ENCODE data around the gene ATF3.

The ATF3 gene

DNA sequence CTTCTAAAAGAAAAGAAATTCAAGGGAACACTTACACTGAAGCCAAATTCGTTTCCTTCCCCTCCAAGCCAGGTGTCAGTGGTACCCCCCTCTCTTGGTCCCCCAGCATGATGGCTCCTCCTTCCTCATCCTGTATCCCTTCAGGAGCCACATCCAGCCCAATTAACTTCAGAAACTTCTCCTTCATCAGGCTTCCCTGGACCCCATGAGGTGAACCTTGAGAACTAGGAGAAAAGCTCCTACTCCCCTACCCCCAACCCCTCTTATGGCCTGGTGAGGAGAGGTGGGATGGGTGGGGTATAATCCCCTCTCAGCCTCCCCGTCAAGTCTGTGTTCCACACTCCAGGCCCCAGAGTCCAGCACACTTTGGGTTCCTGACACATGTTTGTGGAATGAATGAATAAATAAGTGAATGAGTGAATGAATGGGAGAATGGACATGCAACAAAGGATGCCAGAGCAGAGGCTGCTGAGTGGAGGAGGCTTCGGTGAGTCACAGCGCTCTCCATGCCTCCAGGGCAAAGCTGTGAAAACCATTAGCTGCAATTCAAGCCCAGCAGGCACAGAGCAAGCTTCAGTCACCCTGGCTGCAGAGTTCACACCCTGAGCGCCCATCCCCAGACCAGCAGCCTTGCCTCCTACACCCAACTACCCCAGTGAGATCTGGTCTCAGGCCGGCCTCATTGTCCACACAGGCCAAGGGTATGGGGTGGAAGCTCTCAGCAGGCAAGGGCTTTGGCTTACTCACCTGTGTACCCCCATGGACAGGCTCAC, 47.3 kb downstream of the ATF3 start:
- no peak for DNase-seq

DNA sequence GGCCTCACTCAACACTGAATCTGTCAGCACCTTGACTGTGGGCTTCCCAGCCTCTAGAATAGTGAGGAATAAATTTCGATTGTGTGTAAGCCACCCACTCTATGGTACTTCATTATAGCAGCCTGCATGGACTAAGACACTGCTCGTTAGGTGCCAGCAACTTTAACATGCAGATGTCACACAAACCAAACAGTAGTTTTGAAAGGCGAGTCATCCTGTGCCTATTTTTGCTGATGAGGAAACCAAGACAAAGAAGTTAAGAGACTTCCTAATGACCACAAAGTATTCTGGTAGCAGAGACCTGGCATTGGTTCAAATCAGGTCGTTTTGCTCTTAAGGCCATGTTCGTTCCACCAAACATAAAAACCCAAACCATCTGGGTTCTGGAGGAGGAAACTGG, 48.2 kb downstream of the ATF3 start:
- no peak for DNase-seq

DNA sequence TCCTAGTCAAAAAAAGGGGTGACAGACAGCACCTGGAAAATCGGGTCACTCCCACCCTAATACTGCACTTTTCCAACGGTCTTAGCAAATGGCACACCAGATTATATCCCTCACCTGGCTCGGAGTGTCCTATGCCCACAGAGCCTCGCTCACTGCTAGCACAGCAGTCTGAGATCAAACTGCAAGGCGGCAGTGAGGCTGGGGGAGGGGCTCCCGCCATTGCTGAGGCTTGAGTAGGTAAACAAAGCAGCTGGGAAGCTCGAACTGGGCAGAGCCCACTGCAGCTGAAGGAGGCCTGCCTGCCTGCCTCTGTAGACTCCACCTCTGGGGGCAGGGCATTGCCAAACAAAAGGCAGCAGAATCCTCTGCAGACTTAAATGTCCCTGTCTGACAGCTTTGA, 49.7 kb downstream of the ATF3 start:
- peak; percentile 23 for DNase-seq

DNA sequence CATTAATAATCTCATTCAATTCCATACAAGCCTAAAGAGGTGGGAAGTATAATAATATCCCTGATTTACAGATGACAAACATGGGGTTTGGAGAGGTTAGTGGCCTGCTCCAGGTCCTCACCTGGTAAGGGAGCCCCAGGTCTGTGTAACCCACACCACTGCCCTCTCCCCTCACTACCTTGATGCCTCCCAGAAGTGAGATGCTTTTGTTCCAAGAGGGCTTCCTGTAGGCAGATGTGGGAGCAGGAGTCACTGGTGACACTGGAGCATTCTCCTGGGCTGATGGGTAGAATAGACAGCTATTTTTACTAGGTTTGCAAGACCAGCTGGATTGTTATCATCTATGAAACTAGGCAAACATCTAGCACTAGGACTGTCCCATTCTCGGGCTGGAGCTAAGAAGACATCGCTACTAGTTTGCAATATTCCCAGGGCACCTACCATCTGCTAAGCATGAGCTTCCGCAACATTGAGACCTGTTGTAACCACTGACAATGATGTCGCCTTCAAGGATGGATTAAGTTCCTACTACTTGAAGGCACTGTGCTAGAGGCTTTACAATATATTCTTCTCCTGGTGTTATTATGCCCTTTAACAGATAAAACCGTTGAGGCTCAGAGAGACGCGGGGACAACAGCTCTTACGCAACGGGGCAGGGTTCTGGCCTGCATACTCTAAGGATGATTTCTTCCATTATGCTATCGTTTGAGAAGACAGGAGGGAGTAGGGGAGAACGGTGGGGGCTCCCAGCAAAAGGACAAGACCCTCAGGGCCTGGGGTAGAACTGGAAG, 56.0 kb downstream of the ATF3 start:
- DNase-seq, result peak; percentile 33

DNA sequence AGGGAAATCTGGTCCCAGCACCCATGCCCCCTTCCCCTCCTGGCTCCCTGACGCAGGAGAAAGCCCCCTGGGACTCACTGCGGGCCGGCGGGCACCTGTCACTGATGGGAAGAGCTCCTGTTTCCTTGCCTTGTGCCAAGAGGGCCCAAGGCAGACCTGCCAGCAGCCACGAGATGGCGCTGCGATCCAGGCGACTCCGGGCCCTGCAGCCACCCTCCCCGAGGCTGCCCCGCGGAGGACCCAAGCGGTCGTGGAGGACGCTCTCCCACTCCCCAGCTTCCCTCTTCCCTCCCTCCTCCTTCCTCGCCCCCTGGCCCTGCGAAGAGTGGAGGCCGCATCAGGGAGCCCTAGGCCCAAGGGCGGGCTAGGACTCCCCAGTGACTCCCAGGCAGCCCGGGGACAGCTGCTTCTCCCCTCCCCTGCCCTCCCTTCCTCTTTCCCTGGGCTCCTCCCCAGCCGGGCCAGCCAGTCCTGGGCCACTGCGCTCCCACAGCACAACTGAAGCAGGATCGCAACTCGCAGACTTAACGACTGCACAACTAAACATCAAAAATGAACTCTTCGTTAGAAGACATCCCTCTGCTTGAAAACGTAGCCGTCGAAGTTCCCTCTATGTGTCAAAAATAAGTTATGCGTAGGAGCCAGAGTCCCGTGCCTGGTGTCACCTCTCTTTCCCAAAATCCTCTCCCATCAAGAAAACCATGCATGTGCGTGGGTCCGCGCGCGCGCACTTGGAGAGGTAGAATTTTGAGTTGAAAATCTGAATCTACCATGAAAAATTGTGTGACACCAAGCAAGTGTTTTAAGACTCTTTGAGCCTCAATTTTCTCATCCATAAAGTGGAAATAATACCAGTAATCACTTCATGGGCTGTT, 56.9 kb downstream of the ATF3 start:
- DNase-seq, result peak; percentile 93

DNA sequence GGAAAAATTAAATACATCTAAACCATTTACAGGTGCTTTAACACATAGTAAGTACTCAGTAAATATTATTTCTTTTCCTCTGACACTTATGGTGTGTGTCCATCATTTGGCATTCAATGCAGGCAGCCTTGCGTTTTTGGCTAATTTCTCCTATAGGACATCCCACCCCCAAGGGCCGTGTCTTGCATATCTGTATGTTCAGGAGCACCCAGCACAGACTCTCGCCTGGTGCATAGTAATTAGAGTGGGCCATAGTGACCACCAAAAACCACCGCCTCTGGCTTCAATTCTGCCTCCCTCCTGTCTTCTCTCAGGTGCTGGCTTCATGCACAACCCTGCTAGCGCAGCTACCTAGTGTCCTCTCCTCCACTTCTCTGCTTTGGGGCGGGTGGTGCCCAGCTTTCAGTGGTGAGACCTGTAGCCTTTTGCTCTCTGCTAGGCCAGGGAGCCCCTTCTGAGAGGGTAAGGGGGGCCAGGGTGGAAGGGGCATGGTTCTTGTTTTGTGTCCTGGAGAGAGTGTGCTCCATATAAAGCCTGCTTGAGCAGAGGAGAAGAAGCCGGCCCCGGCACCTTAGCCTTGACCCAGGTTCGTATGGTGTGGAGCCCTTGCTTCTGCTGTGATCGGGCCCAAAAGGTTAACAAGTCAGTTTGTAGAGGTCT, 57.7 kb downstream of the ATF3 start:
- DNase-seq, result no peak

DNA sequence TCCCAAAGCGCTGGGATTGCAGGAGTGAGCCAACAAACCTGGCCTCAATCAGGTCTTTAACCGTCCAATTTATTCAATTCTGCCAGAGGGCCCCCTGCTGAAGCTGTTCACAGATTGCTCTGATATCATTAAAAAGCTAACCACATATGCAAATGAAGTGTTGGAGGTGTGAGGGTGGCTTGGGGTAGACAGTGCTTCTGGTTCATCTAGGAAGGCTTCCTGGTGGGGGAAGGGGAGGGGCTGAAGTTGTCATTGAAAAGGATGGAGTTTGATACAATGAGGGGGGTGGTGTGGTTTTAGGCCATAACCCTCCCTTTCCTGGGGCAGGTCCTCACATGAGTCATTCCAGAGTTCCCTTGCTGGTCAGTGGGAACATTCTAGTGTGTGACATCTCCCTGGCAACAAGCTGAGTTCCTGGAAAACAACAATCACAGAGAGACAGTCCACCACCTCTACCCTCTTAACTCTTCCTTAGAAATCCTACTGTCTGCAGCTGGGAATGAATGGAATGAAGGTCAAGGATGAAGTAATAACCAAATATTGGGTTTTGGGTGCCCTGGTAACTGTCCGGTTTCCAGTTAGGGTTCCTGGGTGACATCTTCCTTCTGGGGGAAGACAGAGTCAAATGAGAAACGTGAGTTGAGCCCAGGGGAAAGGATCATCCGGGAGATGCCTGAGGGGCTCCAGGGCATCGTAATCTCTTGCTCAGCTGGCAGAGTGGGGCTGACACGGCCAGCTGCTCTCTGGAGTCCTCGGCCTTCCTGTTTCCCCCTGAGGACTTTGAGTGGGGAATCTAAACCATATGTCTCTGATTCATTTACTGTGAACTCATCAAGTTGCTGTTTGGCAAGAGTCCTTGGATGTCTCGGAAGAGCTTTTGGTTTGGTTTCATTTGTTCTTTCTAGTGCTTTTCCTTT, 58.9 kb downstream of the ATF3 start:
- peak; percentile 93 for DNase-seq

DNA sequence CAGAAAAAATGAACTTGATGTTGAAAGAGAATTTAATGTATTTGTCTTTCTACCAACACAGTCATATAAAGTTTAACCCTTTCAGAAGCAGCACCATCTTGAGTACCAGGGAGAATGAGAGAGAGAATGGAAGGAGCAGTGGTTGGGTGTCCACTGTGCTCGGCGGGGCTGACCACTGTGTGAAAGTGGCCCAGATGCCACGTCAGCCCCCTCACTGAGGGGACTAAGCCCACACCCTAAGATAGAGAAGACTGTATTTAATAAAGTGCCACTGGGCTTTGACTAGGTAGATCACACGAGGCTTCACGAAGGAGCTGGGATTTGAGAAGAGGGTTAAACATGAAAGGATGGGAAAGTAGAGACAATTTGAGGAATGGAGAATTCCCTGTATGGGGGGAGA, 59.9 kb downstream of the ATF3 start:
- DNase-seq, result no peak

DNA sequence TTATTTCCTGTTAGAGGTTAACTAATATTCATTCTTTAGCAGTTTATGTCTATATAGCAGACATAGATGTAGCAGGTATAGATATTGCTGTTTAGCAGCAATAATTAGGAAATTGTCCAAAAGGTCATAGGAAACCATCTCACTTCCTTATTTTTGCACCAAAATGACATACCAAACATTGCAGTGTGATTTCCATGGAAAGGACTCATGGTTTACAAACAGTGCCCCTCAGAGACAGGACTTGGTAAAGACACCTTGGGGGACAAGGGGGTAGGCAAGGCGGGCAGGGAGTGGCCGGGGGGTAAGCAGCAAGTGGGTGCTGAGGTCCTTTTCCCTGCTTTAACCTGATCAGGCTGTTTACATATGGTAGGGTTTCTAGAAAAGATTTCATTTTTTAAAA, 60.5 kb downstream of the ATF3 start:
- peak; percentile 62 for DNase-seq

DNA sequence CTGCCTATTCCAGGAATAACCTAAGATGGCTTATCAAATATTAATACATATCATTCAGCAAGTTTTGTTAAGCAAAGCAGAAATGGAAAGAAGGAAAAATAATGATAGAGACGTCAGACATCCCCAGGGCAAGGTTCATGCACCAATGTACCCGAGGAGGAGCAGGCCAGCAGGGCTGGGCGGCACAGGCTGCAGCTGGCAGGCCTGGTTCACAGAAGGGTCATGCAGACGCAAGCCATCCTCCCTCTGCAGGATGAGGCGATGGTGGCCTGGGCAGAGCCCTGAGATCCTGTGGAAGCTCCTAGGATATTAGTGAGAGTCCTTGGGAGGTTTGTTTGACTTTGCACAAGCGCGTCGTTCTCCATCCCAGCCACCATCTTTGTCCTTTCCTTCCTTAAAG, 61.0 kb downstream of the ATF3 start:
- DNase-seq, result no peak

DNA sequence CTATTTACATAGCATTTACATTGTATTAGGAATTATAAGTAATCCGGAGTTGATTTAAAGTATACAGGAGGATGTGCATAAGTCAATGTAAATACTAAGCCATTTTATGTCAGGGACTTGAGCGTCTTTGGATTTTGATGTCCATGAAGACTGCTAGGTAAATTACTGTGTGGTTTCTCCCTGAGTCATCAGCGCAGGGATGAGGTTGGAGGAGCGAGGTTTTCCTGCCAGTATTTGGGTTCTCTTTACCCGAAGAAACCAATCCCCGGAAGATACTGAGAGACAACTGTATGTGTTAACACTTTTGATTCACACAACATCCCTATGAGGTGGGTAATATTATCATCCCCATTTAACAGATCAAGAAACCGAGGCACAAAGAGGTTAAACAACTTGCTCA, 61.7 kb downstream of the ATF3 start:
- DNase-seq, result no peak
